Keratinocyte (primary cell): ENCODE measurements around the gene MAMDC2.

ENCODE experiments used
- EZH2 ChIP-seq: IDR thresholded peaks from one replicate; pipeline ENCODE4 v1.6.1; 2012; ENCODE audit warnings: inconsistent platforms, mild to moderate bottlenecking, low read length, moderate library complexity
- TF ChIP-seq, protein P1 (sequence below), 3 experiments: IDR thresholded peaks in 1 of 3; conservative IDR thresholded peaks in 1 of 3; optimal IDR thresholded peaks in 1 of 3; 2 replicates in 2 of 3; 3 replicates in 1 of 3; pipeline versions ENCODE3 to v1.5.1; 2011; ENCODE audit warnings: low read length in 3 of 3, mild to moderate bottlenecking in 3 of 3, moderate library complexity in 2 of 3, control low read depth in 1 of 3, inconsistent platforms in 1 of 3; ENCODE audit not compliant: insufficient read depth in 2 of 3; ENCODE audit errors: extremely low read depth in 1 of 3

- TF ChIP-seq, protein P1, sequence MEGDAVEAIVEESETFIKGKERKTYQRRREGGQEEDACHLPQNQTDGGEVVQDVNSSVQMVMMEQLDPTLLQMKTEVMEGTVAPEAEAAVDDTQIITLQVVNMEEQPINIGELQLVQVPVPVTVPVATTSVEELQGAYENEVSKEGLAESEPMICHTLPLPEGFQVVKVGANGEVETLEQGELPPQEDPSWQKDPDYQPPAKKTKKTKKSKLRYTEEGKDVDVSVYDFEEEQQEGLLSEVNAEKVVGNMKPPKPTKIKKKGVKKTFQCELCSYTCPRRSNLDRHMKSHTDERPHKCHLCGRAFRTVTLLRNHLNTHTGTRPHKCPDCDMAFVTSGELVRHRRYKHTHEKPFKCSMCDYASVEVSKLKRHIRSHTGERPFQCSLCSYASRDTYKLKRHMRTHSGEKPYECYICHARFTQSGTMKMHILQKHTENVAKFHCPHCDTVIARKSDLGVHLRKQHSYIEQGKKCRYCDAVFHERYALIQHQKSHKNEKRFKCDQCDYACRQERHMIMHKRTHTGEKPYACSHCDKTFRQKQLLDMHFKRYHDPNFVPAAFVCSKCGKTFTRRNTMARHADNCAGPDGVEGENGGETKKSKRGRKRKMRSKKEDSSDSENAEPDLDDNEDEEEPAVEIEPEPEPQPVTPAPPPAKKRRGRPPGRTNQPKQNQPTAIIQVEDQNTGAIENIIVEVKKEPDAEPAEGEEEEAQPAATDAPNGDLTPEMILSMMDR (optimal IDR thresholded peaks at IDR 0.05 in 1 of 3, IDR thresholded peaks at IDR 0.05 in 1 of 3, conservative IDR thresholded peaks at IDR 0.05 in 1 of 3; ENCODE audit: extremely low read depth in 1 of 3, insufficient read depth in 2 of 3, low read length in 3 of 3): no peak
- TF ChIP-seq EZH2: no peak
These were observed 48.5 kb downstream of the MAMDC2 start for GRCh38 chr9:70092190-70092589.
